Measurements from ENCODE around the gene CALCR.

The CALCR gene

DNA sequence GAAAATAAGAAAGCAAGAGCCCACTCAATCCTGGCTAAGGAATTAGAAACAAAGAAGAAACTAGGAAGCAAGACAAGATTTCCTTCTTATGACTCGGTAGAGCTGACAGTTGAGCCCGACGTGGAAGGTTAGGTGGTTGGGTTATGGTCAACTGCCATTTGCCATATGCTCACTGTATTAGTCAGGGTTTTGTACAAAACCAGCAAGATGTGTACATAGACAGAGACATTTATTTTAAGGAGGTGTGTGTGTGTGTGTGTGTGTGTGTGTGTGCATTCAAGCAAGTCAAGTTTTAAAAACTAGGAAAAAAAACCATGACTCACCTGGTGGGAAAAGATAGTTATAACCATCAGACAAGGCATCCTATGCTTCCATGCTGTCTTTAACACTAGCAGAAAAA, 183.9 kb downstream of the CALCR start:
- Histone ChIP-seq H3K36me3 (no peaks in the 10 kb centered on the region), H3K4me3 (ENCODE audit: low read depth in 1 of 2, low read length in 1 of 2) (no peak overlapping the region), H3K4me1 (ENCODE audit: control insufficient read depth in 1 of 2, insufficient read depth in 1 of 2, low read depth in 1 of 2, low read length in 1 of 2) (no peaks in the 10 kb centered on the region), H3K27me3 (peaks cover 5% of the 10 kb centered on the region), H3K9me3 (no peaks in the 10 kb centered on the region), H3K27ac (no peak overlapping the region)
- TF ChIP-seq, protein P1, sequence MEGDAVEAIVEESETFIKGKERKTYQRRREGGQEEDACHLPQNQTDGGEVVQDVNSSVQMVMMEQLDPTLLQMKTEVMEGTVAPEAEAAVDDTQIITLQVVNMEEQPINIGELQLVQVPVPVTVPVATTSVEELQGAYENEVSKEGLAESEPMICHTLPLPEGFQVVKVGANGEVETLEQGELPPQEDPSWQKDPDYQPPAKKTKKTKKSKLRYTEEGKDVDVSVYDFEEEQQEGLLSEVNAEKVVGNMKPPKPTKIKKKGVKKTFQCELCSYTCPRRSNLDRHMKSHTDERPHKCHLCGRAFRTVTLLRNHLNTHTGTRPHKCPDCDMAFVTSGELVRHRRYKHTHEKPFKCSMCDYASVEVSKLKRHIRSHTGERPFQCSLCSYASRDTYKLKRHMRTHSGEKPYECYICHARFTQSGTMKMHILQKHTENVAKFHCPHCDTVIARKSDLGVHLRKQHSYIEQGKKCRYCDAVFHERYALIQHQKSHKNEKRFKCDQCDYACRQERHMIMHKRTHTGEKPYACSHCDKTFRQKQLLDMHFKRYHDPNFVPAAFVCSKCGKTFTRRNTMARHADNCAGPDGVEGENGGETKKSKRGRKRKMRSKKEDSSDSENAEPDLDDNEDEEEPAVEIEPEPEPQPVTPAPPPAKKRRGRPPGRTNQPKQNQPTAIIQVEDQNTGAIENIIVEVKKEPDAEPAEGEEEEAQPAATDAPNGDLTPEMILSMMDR (IDR thresholded peaks at IDR 0.05): no peak

DNA sequence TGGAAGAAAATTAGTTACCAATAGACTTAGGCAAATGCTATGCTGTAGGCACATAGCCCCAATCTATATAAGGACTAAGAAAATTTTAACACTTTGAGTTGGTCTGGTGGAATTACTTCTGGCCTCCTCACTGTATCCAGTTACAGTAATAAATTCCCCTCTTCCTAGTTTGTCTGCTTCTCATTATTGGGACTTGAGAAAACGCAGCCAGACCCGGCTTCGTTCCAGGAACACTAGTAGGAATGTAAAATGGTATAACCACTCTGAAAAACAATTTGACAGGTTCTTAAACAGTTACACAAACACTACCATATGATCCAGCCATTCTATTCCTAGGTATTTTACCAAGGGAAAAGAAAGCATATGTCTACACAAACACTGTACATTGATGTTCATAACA, 192.2 kb downstream of the CALCR start:
- Histone ChIP-seq H3K4me1 (ENCODE audit: control insufficient read depth in 1 of 2, insufficient read depth in 1 of 2, low read depth in 1 of 2, low read length in 1 of 2) (no peaks in the 10 kb centered on the region), H3K27me3 (no peaks in the 10 kb centered on the region), H3K36me3 (no peaks in the 10 kb centered on the region), H3K9me3 (no peaks in the 10 kb centered on the region), H3K27ac (no peak overlapping the region), H3K4me3 (ENCODE audit: low read depth in 1 of 2, low read length in 1 of 2) (no peak overlapping the region)
- TF ChIP-seq, protein P1 (IDR thresholded peaks at IDR 0.05): no peak

GRCh38 chr7:93378131-93378760, 196.3 kb downstream of the CALCR start:
- Histone ChIP-seq H3K4me1 (ENCODE audit: control insufficient read depth in 1 of 2, insufficient read depth in 1 of 2, low read depth in 1 of 2, low read length in 1 of 2) (no peaks in the 10 kb centered on the region), H3K27me3 (no peaks in the 10 kb centered on the region), H3K36me3 (no peaks in the 10 kb centered on the region), H3K4me3 (ENCODE audit: low read depth in 1 of 2, low read length in 1 of 2) (no peak overlapping the region), H3K27ac (no peak overlapping the region), H3K9me3 (no peaks in the 10 kb centered on the region)
- TF ChIP-seq, protein P1 (IDR thresholded peaks at IDR 0.05): no peak

DNA sequence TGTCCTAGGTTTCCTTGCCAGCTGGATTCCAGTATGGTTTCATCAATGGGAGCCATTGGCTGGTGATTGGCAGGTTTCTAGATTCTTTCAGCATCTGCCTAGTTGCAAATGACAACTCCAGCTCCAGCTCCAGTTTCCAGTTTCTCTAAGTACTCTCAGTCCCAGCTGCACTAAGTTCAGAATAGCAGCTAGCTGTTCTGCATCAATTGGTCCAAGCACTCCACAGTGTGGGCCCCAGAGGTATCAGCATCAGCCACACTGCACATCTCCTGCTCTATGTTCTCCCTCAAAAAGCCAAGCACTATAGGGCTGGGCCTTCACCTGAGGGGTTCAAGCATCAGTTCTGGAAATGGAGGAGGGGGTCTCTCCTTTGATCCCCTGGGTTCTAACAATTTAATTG, 198.9 kb downstream of the CALCR start:
- H3K27me3 ChIP-seq: no peaks in the 10 kb centered on the region
- TF ChIP-seq, protein P1 (IDR thresholded peaks at IDR 0.05): no peak
- no peaks in the 10 kb centered on the region for H3K36me3 ChIP-seq
- H3K27ac ChIP-seq: no peak overlapping the region
- H3K4me1 ChIP-seq (ENCODE audit: control insufficient read depth in 1 of 2, insufficient read depth in 1 of 2, low read depth in 1 of 2, low read length in 1 of 2): no peaks in the 10 kb centered on the region
- no peak overlapping the region for H3K4me3 ChIP-seq (ENCODE audit: low read depth in 1 of 2, low read length in 1 of 2)
- no peaks in the 10 kb centered on the region for H3K9me3 ChIP-seq
